ENCODE data around the gene MINDY4. TPM values are rescaled to one million over a fixed set of nuclear protein-coding genes. Genes with fewer than 3 reads are reported as not detected.

Gene MINDY4
- polyA plus RNA-seq, 3 donors = 0.15 to 0.17 TPM; not detected in 1

- Histone ChIP-seq H3K27ac (ENCODE audit: low read depth in 1 of 2, low read length in 2 of 2) (no peak within 1 kb of the TSS), H2AFZ (ENCODE audit: insufficient read depth, low read depth, low read length, poor library complexity, severe bottlenecking) (no peak within 1 kb of the TSS), H3K27me3 (ENCODE audit: control insufficient read depth in 2 of 2, insufficient read depth in 2 of 2, low read length in 2 of 2) (no peaks in the 10 kb centered on the region), H3K4me2 (replicated peaks; ENCODE audit: extremely low read depth, low read length, poor library complexity, severe bottlenecking) (no peak within 1 kb of the TSS), H3K36me3 (replicated peaks in 1 of 2; ENCODE audit: control insufficient read depth in 1 of 2, insufficient read depth in 2 of 2, low read length in 2 of 2) (no peaks in the 10 kb centered on the region), H3K4me3 (replicated peaks in 1 of 3; ENCODE audit: low read depth in 2 of 3, low read length in 3 of 3) (no peak within 1 kb of the TSS), H3K9ac (ENCODE audit: insufficient read depth, low read length, poor library complexity, severe bottlenecking) (no peak within 1 kb of the TSS), H4K20me1 (ENCODE audit: insufficient read depth, low read length) (no peaks in the 10 kb centered on the region), H3K9me3 (replicated peaks in 1 of 2; ENCODE audit: control insufficient read depth in 1 of 2, insufficient read depth in 1 of 2, low read length in 2 of 2) (no peaks in the 10 kb centered on the region), H3K79me2 (ENCODE audit: insufficient read depth, low read length) (no peaks in the 10 kb centered on the region), H3K4me1 (ENCODE audit: control insufficient read depth in 1 of 2, insufficient read depth in 2 of 2, low read length in 2 of 2) (no peaks in the 10 kb centered on the region)
- Mint-ChIP-seq H3K4me3 (peak within 1 kb of the TSS in 1 of 2 donors; percentile 31), H3K27me3 (ENCODE audit: low read depth in 3 of 3) (peaks cover 0 to 4% (median 0%) of the 10 kb centered on the region in 3 donors), H3K36me3 (no peaks in the 10 kb centered on the region), H3K27ac (peak within 1 kb of the TSS in 2 of 7 donors; percentile 48 to 77), H3K4me1 (peaks cover 2% of the 10 kb centered on the region), H3K9me3 (no peaks in the 10 kb centered on the region)
- TF ChIP-seq, protein P1, sequence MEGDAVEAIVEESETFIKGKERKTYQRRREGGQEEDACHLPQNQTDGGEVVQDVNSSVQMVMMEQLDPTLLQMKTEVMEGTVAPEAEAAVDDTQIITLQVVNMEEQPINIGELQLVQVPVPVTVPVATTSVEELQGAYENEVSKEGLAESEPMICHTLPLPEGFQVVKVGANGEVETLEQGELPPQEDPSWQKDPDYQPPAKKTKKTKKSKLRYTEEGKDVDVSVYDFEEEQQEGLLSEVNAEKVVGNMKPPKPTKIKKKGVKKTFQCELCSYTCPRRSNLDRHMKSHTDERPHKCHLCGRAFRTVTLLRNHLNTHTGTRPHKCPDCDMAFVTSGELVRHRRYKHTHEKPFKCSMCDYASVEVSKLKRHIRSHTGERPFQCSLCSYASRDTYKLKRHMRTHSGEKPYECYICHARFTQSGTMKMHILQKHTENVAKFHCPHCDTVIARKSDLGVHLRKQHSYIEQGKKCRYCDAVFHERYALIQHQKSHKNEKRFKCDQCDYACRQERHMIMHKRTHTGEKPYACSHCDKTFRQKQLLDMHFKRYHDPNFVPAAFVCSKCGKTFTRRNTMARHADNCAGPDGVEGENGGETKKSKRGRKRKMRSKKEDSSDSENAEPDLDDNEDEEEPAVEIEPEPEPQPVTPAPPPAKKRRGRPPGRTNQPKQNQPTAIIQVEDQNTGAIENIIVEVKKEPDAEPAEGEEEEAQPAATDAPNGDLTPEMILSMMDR (IDR thresholded peaks at IDR 0.05) = no peak
- DNase-seq = no peak
- WGBS (ENCODE audit: insufficient coverage) = 19% methylated on average over 6 of the region's 12 CpGs
- intact Hi-C loops (cut with micrococcal nuclease) = no loop called here
These were observed 140.3 kb downstream of the MINDY4 start, which contains the start of gene AQP1 for GRCh38 chr7:30911561-30911969. Gene AQP1 (plus strand): TSS chr7:30911853. CDS start chr7:30911910, 57 bp downstream.

GRCh38 chr7:30912021-30912730 is 141.0 kb downstream of the MINDY4 start:
- H4K20me1 ChIP-seq (ENCODE audit: insufficient read depth, low read length) = no peaks in the 10 kb centered on the region
- no peaks in the 10 kb centered on the region for H3K79me2 ChIP-seq (ENCODE audit: insufficient read depth, low read length)
- Mint-ChIP-seq H3K36me3 (no peaks in the 10 kb centered on the region), H3K4me1 (peaks cover 2% of the 10 kb centered on the region), H3K27me3 (ENCODE audit: low read depth in 3 of 3) (peaks cover 0 to 4% (median 1%) of the 10 kb centered on the region in 3 donors), H3K9me3 (no peaks in the 10 kb centered on the region), H3K27ac (peak overlapping the region in 2 of 7 donors; percentile 48 to 77), H3K4me3 (peak overlapping the region in 1 of 2 donors; percentile 31)
- no peaks in the 10 kb centered on the region for H3K4me1 ChIP-seq (ENCODE audit: control insufficient read depth in 1 of 2, insufficient read depth in 2 of 2, low read length in 2 of 2)
- TF ChIP-seq, protein P1 (IDR thresholded peaks at IDR 0.05) = no peak
- no peak for DNase-seq
- no peak overlapping the region for H2AFZ ChIP-seq (ENCODE audit: insufficient read depth, low read depth, low read length, poor library complexity, severe bottlenecking)
- no peak overlapping the region for H3K4me3 ChIP-seq (replicated peaks in 1 of 3; ENCODE audit: low read depth in 2 of 3, low read length in 3 of 3)
- 93% methylated on average over 18 of the region's 26 CpGs for WGBS (ENCODE audit: insufficient coverage)
- no peak overlapping the region for H3K27ac ChIP-seq (ENCODE audit: low read depth in 1 of 2, low read length in 2 of 2)
- no peak overlapping the region for H3K9ac ChIP-seq (ENCODE audit: insufficient read depth, low read length, poor library complexity, severe bottlenecking)
- H3K36me3 ChIP-seq (replicated peaks in 1 of 2; ENCODE audit: control insufficient read depth in 1 of 2, insufficient read depth in 2 of 2, low read length in 2 of 2) = no peaks in the 10 kb centered on the region
- intact Hi-C loops (cut with micrococcal nuclease) = no loop called here
- no peaks in the 10 kb centered on the region for H3K9me3 ChIP-seq (replicated peaks in 1 of 2; ENCODE audit: control insufficient read depth in 1 of 2, insufficient read depth in 1 of 2, low read length in 2 of 2)
- H3K4me2 ChIP-seq (replicated peaks; ENCODE audit: extremely low read depth, low read length, poor library complexity, severe bottlenecking) = no peak overlapping the region
- no peaks in the 10 kb centered on the region for H3K27me3 ChIP-seq (ENCODE audit: control insufficient read depth in 2 of 2, insufficient read depth in 2 of 2, low read length in 2 of 2)
